ENCODE measurements around the gene SELENON.

DNA sequence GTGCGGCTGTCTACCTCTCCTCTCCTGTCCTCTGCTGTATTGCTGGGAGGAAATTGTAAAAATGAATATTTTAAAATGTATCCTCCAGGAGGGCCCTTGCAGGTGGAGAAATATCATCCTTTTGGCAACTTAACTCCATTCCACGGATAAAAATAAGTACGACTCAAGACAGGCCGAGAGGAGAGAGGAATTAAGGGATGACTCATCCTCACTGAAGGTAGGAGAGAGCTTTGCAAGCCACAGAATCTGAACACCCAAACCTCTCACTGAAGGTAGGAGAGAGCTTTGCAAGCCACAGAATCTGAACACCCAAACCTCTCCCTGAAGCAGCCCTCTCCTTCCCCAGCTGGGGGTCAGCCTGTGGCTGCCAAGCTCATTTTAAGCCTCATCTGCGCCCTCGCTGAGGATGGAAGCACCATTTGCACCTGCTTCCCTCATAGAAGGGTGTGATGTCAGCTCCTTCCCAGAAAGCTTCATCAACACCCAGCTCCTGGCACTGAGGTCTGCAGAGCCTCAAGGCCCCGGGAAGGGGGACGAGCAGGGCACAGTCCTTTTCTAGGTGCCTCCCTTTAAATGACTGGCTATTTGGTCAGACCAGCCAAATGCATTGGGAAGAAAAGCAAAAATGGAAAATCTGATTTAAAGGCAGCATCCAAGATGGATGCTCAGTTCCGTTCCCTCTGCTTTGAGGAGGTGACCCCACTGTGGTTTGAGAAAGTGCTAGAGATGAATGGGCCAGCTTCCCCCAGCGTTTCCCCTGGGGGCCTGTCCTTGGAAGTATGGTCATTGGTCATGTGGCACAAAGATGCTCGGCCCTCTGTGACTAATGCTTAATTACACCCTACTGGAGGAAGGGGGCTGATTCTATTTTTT lies 12.9 kb upstream of the SELENON start:
- TF ChIP-seq, protein P1, sequence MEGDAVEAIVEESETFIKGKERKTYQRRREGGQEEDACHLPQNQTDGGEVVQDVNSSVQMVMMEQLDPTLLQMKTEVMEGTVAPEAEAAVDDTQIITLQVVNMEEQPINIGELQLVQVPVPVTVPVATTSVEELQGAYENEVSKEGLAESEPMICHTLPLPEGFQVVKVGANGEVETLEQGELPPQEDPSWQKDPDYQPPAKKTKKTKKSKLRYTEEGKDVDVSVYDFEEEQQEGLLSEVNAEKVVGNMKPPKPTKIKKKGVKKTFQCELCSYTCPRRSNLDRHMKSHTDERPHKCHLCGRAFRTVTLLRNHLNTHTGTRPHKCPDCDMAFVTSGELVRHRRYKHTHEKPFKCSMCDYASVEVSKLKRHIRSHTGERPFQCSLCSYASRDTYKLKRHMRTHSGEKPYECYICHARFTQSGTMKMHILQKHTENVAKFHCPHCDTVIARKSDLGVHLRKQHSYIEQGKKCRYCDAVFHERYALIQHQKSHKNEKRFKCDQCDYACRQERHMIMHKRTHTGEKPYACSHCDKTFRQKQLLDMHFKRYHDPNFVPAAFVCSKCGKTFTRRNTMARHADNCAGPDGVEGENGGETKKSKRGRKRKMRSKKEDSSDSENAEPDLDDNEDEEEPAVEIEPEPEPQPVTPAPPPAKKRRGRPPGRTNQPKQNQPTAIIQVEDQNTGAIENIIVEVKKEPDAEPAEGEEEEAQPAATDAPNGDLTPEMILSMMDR (IDR thresholded peaks at IDR 0.05; ENCODE audit: poor library complexity), result no peak
- TF ChIP-seq EZH2 (IDR thresholded peaks at IDR 0.05; ENCODE audit: borderline replicate concordance) (no peak), EZH2phosphoT487 (IDR thresholded peaks at IDR 0.05; ENCODE audit: low read depth, severe bottlenecking, unreplicated experiment) (no peak)

All from hepatocyte (in vitro differentiated cells).